ENCODE measurements around the gene CUL4A. TPM values are rescaled to one million over a fixed set of nuclear protein-coding genes. Genes with fewer than 3 reads are reported as not detected.

The CUL4A gene
- total and polyA plus RNA-seq, 9 of the 15 experiments (the other 6 are each of a cell fraction or from before 2014, with no cell fraction given): 21.1 to 92.0 (median 63.2) TPM

- no peaks in the 10 kb centered on the region for H3K9me3 ChIP-seq (replicated peaks; ENCODE audit: control insufficient read depth, insufficient read depth, low read depth, low read length)
- H3K4me2 ChIP-seq (ENCODE audit: insufficient read depth, low read length): no peak overlapping the region
- no peak overlapping the region for H3K9ac ChIP-seq (ENCODE audit: insufficient read depth in 1 of 2, low read depth in 2 of 2, low read length in 2 of 2)
- H2AFZ ChIP-seq (ENCODE audit: low read depth, low read length): no peak overlapping the region
- H3K27me3 ChIP-seq (ENCODE audit: control insufficient read depth in 2 of 2, insufficient read depth in 2 of 2, low read length in 2 of 2): no peaks in the 10 kb centered on the region
- no peak for ATAC-seq
- CTCF ChIA-PET (ENCODE audit: low intra/inter-chr PET ratio): no interaction called here
- no peaks in the 10 kb centered on the region for H3K9me1 ChIP-seq (ENCODE audit: control insufficient read depth, insufficient read depth, low read length)
- in situ Hi-C loops (cut with MboI) (no loop called here), intact Hi-C loops (cut with micrococcal nuclease) (no loop called here)
- H4K20me1 ChIP-seq (replicated peaks; ENCODE audit: control insufficient read depth, insufficient read depth, low read length): no peaks in the 10 kb centered on the region
- no peak overlapping the region for H3K27ac ChIP-seq (ENCODE audit: extremely low read depth, low read depth, low read length)
- no peak overlapping the region for H3K4me3 ChIP-seq
- no peaks in the 10 kb centered on the region for H3K79me2 ChIP-seq (ENCODE audit: control insufficient read depth, insufficient read depth, low read length)
- H3K36me3 ChIP-seq (ENCODE audit: control insufficient read depth, insufficient read depth, low read length): peaks cover 91% of the 10 kb centered on the region; the same call in 2 of the 3 replicates
- DNase-seq (ENCODE audit: extremely low read depth in 1 of 4, low spot score in 3 of 4): no peak
- H3K4me1 ChIP-seq (replicated peaks in 1 of 2; ENCODE audit: control insufficient read depth in 2 of 2, insufficient read depth in 2 of 2, low read length in 2 of 2): no peaks in the 10 kb centered on the region
- TF ChIP-seq YBX1 (IDR thresholded peaks at IDR 0.05): no peak
- no peak for TF ChIP-seq ZNF324 (CRISPR knock-in tag; IDR thresholded peaks at IDR 0.05)
- no peak for TF ChIP-seq ZFP1 (CRISPR knock-in tag; IDR thresholded peaks at IDR 0.05)
- TF ChIP-seq STAT5B (CRISPR knock-in tag; IDR thresholded peaks at IDR 0.05): no peak
- no peak for TF ChIP-seq PTBP1 (IDR thresholded peaks at IDR 0.05; ENCODE audit: low read depth, low read length)
- WGBS (ENCODE audit: insufficient coverage, low coverage, missing lambda C conversion rate): 87% methylated on average over 5 of the region's 6 CpGs
- BruUV-seq (replicated peaks): no TSS peak
- POLR2A ChIA-PET: no interaction called here
- FAIRE-seq: no peak
Observed at GRCh38 chr13:113243847-113244246, 34.4 kb downstream of the CUL4A start.

GRCh38 chr13:113245849-113246796, 36.7 kb downstream of the CUL4A start:
- Histone ChIP-seq H3K9me3 (replicated peaks; ENCODE audit: control insufficient read depth, insufficient read depth, low read depth, low read length) (no peaks in the 10 kb centered on the region), H3K4me2 (ENCODE audit: insufficient read depth, low read length) (no peak overlapping the region), H4K20me1 (replicated peaks; ENCODE audit: control insufficient read depth, insufficient read depth, low read length) (no peaks in the 10 kb centered on the region), H3K4me3 (no peak overlapping the region), H3K36me3 (ENCODE audit: control insufficient read depth, insufficient read depth, low read length) (peaks cover 92% of the 10 kb centered on the region; the same call in 2 of the 3 replicates), H3K79me2 (ENCODE audit: control insufficient read depth, insufficient read depth, low read length) (no peaks in the 10 kb centered on the region), H3K9ac (ENCODE audit: insufficient read depth in 1 of 2, low read depth in 2 of 2, low read length in 2 of 2) (no peak overlapping the region), H3K4me1 (replicated peaks in 1 of 2; ENCODE audit: control insufficient read depth in 2 of 2, insufficient read depth in 2 of 2, low read length in 2 of 2) (no peaks in the 10 kb centered on the region), H2AFZ (ENCODE audit: low read depth, low read length) (no peak overlapping the region), H3K27ac (ENCODE audit: extremely low read depth, low read depth, low read length) (no peak overlapping the region), H3K27me3 (ENCODE audit: control insufficient read depth in 2 of 2, insufficient read depth in 2 of 2, low read length in 2 of 2) (no peaks in the 10 kb centered on the region), H3K9me1 (ENCODE audit: control insufficient read depth, insufficient read depth, low read length) (no peaks in the 10 kb centered on the region)
- no TSS peak for BruUV-seq (replicated peaks)
- in situ Hi-C loops (cut with MboI) (no loop called here), intact Hi-C loops (cut with micrococcal nuclease) (no loop called here)
- 69% methylated on average over 8 of the region's 10 CpGs for WGBS (ENCODE audit: insufficient coverage, low coverage, missing lambda C conversion rate)
- ChIA-PET POLR2A (no interaction called here), CTCF (ENCODE audit: low intra/inter-chr PET ratio) (interaction anchor here (1.3 kb wide), 1 partner anchor 148 kb away, joined by 6 read pairs; no protein-coding TSS in a partner anchor)
- ATAC-seq (peak; percentile 72), DNase-seq (ENCODE audit: extremely low read depth in 1 of 4, low spot score in 3 of 4) (peak in 2 of 4 experiments; percentile 22 to 32), FAIRE-seq (no peak)
- TF ChIP-seq HMG20B (CRISPR knock-in tag; IDR thresholded peaks at IDR 0.05) (no peak), REST (IDR thresholded peaks at IDR 0.05; ENCODE audit: borderline replicate concordance) (peak; percentile 21; the same call in 1 of the 2 replicates), REST (CRISPR knock-in tag; IDR thresholded peaks at IDR 0.05; ENCODE audit: low read depth) (no peak)

Measured in K562 (cell line).